ENCODE measurements around the gene SLC24A3. TPM values are rescaled to one million over a fixed set of nuclear protein-coding genes. Genes with fewer than 3 reads are reported as not detected.
A peak's percentile ranks its signal among the peaks of the same experiment; 100 is the strongest.

SLC24A3 gene
- total RNA-seq, 1 experiment from 2014 or later = not detected

GRCh38 chr20:19253316-19253715 lies 40.9 kb downstream of the SLC24A3 start:
- intact Hi-C loops (cut with micrococcal nuclease; ENCODE audit: unreplicated experiment) = no loop called here
- H3K36me3 ChIP-seq (ENCODE audit: low read depth) = no peaks in the 10 kb centered on the region
- ChIA-PET CTCF (no interaction called here), POLR2A (ENCODE audit: unreplicated experiment) (no interaction called here)
- H2AFZ ChIP-seq = no peak overlapping the region
- TF ChIP-seq CTCF (conservative IDR thresholded peaks at IDR 0.05) = no peak
- TF ChIP-seq EZH2 (IDR thresholded peaks at IDR 0.05; ENCODE audit: low read depth) = no peak
- no peak overlapping the region for H3K27ac ChIP-seq
- no peak overlapping the region for H3K4me3 ChIP-seq
- no peak overlapping the region for H3K4me2 ChIP-seq
- no TSS peak for BruUV-seq (replicated peaks)
- H4K20me1 ChIP-seq (ENCODE audit: insufficient read depth) = no peaks in the 10 kb centered on the region
- no peaks in the 10 kb centered on the region for H3K9me2 ChIP-seq (ENCODE audit: insufficient read depth)
- H3K4me1 ChIP-seq (replicated peaks; ENCODE audit: insufficient read depth) = no peaks in the 10 kb centered on the region
- no peaks in the 10 kb centered on the region for H3K79me2 ChIP-seq (ENCODE audit: low read depth)
- no peak for DNase-seq
- peaks cover 13% of the 10 kb centered on the region for H3K27me3 ChIP-seq (ENCODE audit: insufficient read depth, low read depth)
- H3K9me3 ChIP-seq (ENCODE audit: insufficient read depth, low read depth) = no peaks in the 10 kb centered on the region
- no peaks in the 10 kb centered on the region for H3F3A ChIP-seq (ENCODE audit: insufficient read depth, low read depth)

- H3K4me2 ChIP-seq = no peak overlapping the region
- no peaks in the 10 kb centered on the region for H3K9me2 ChIP-seq (ENCODE audit: insufficient read depth)
- intact Hi-C loops (cut with micrococcal nuclease; ENCODE audit: unreplicated experiment) = no loop called here
- TF ChIP-seq CTCF (conservative IDR thresholded peaks at IDR 0.05) (no peak), EZH2 (IDR thresholded peaks at IDR 0.05; ENCODE audit: low read depth) (no peak)
- no peak overlapping the region for H3K27ac ChIP-seq
- H3K79me2 ChIP-seq (ENCODE audit: low read depth) = no peaks in the 10 kb centered on the region
- ChIA-PET CTCF (interaction anchor here (0.6 kb wide), 1 partner anchor 161 kb away, joined by 5 read pairs; no protein-coding TSS in a partner anchor), POLR2A (ENCODE audit: unreplicated experiment) (no interaction called here)
- no peaks in the 10 kb centered on the region for H3K9me3 ChIP-seq (ENCODE audit: insufficient read depth, low read depth)
- no peak overlapping the region for H3K4me3 ChIP-seq
- H2AFZ ChIP-seq = no peak overlapping the region
- no peaks in the 10 kb centered on the region for H3K36me3 ChIP-seq (ENCODE audit: low read depth)
- H3F3A ChIP-seq (ENCODE audit: insufficient read depth, low read depth) = no peaks in the 10 kb centered on the region
- no peak for DNase-seq
- H4K20me1 ChIP-seq (ENCODE audit: insufficient read depth) = no peaks in the 10 kb centered on the region
- BruUV-seq (replicated peaks) = no TSS peak
- peaks cover 6% of the 10 kb centered on the region for H3K27me3 ChIP-seq (ENCODE audit: insufficient read depth, low read depth)
- no peaks in the 10 kb centered on the region for H3K4me1 ChIP-seq (replicated peaks; ENCODE audit: insufficient read depth)
Observed at GRCh38 chr20:19253916-19254820, 41.7 kb downstream of the SLC24A3 start.

GRCh38 chr20:19254956-19255355 lies 42.5 kb downstream of the SLC24A3 start:
- Histone ChIP-seq H3K4me3 (no peak overlapping the region), H3K9me3 (ENCODE audit: insufficient read depth, low read depth) (no peaks in the 10 kb centered on the region), H3K9me2 (ENCODE audit: insufficient read depth) (no peaks in the 10 kb centered on the region), H3K27me3 (ENCODE audit: insufficient read depth, low read depth) (peaks cover 3% of the 10 kb centered on the region; the same call in 1 of the 2 replicates), H3K4me2 (no peak overlapping the region), H2AFZ (no peak overlapping the region), H4K20me1 (ENCODE audit: insufficient read depth) (no peaks in the 10 kb centered on the region), H3K4me1 (replicated peaks; ENCODE audit: insufficient read depth) (no peaks in the 10 kb centered on the region), H3F3A (ENCODE audit: insufficient read depth, low read depth) (no peaks in the 10 kb centered on the region), H3K36me3 (ENCODE audit: low read depth) (no peaks in the 10 kb centered on the region), H3K27ac (no peak overlapping the region), H3K79me2 (ENCODE audit: low read depth) (no peaks in the 10 kb centered on the region)
- BruUV-seq (replicated peaks) = no TSS peak
- peak in 1 of 2 experiments; percentile 45 for DNase-seq
- ChIA-PET POLR2A (ENCODE audit: unreplicated experiment) (no interaction called here), CTCF (interaction anchor here (0.6 kb wide), 1 partner anchor 160 kb away, joined by 5 read pairs; no protein-coding TSS in a partner anchor)
- TF ChIP-seq EZH2 (IDR thresholded peaks at IDR 0.05; ENCODE audit: low read depth) (no peak), CTCF (conservative IDR thresholded peaks at IDR 0.05) (no peak)
- intact Hi-C loops (cut with micrococcal nuclease; ENCODE audit: unreplicated experiment) = no loop called here

Data from PC-9 (cell line).